Measurements from ENCODE around the gene CYBRD1. TPM values are rescaled to one million over a fixed set of nuclear protein-coding genes. Genes with fewer than 3 reads are reported as not detected.

Gene CYBRD1
- total and polyA plus RNA-seq, 9 donors: 59.4 to 111 (median 81.5) TPM

DNA sequence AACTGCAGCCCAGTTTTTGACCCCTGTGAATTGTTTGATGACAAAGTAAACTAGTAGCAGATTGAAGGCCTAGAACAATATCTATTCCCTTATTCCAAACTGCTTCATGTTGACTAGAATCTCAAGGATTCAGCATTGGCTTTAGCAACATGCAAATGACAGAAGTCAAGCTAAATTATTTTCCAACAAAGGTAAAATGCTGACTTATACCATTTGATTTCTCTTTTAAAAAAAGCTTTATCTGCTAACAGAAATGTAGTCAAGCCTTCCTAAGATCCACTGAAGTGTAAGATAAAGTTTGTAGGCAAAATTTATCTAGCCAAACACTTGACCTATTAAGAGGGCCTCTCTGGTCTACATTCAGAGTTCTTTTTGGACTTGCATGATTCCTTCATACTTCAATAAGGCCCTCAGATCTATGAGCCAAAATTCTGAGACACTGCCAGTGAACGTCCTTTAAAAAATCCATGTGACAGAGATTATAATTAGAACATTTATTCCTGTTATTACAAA is 9.5 kb upstream of the CYBRD1 start:
- H3K4me3 ChIP-seq (ENCODE audit: low read length): no peak overlapping the region
- WGBS (ENCODE audit: insufficient coverage): no CpG with 5 or more reads among the region's 1 CpG
- H3K9me3 ChIP-seq (replicated peaks; ENCODE audit: control insufficient read depth, low read depth, low read length): no peaks in the 10 kb centered on the region
- H3K4me1 ChIP-seq (ENCODE audit: control insufficient read depth, insufficient read depth, low read length): no peaks in the 10 kb centered on the region
- H3K27me3 ChIP-seq (ENCODE audit: control insufficient read depth, insufficient read depth, low read length): no peaks in the 10 kb centered on the region
- H3K36me3 ChIP-seq (ENCODE audit: control insufficient read depth, insufficient read depth, low read length): no peaks in the 10 kb centered on the region
- H3K27ac ChIP-seq (ENCODE audit: low read length): no peak overlapping the region
- DNase-seq: no peak

DNA sequence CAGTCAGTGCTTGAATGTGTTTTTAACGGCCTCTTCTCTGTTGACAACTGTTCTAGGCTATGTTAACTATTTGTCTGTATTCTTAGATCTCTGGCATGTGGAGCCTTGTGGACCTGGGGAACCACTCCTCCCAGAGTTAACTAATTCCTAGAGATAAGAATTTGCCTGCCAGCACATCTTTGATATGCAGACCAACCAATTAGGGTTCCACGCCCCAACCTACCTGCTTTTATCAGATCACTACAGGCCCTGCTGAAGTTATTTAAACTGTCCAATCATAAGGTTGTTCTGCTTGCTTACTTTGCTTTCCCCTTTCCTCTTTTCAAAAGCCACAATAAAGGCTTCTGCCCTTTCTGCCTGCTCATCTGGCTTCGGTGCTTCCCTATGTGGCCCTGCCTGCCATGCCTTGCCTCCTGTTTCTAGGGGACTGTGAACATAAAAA is 8.5 kb upstream of the CYBRD1 start:
- no peaks in the 10 kb centered on the region for H3K9me3 ChIP-seq (replicated peaks; ENCODE audit: control insufficient read depth, low read depth, low read length)
- WGBS (ENCODE audit: insufficient coverage): 93% methylated on average over 1 of the region's 3 CpGs
- no peak overlapping the region for H3K27ac ChIP-seq (ENCODE audit: low read length)
- peak; percentile 26 for DNase-seq
- no peaks in the 10 kb centered on the region for H3K36me3 ChIP-seq (ENCODE audit: control insufficient read depth, insufficient read depth, low read length)
- no peak overlapping the region for H3K4me3 ChIP-seq (ENCODE audit: low read length)
- no peaks in the 10 kb centered on the region for H3K27me3 ChIP-seq (ENCODE audit: control insufficient read depth, insufficient read depth, low read length)
- no peaks in the 10 kb centered on the region for H3K4me1 ChIP-seq (ENCODE audit: control insufficient read depth, insufficient read depth, low read length)

DNA sequence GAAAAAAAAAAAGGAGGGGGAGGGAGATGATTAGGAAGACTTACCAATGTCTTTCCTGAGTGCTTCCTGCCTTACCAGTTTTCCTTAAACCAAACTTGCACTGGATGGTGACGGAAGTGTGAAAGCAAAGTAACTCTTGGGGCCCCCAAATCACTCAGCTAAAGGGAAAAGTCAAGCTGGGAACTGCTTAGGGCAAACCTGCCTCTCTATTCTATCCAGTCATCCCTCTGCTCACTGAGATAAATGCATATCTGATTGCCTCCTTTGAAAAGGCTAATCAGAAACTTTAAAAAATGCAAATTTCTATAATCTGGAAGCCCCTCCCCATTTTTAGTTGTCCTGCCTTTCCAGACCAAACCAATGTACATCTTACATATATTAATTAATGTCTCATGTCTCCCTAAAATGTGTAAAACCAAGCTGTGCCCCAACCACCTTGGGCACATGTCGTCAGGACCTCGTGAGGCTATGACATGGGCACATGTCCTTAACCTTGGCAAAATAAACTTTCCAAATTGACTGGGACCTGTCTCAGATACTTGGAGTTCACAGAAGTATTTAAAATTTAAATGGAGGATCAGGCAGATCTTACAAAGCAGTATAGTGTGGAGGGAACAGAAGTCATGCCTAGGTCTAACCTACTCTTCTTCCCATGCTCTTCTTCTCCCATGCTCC is 7.2 kb upstream of the CYBRD1 start:
- Histone ChIP-seq H3K36me3 (ENCODE audit: control insufficient read depth, insufficient read depth, low read length) (no peaks in the 10 kb centered on the region), H3K4me1 (ENCODE audit: control insufficient read depth, insufficient read depth, low read length) (no peaks in the 10 kb centered on the region), H3K4me3 (ENCODE audit: low read length) (no peak overlapping the region), H3K9me3 (replicated peaks; ENCODE audit: control insufficient read depth, low read depth, low read length) (no peaks in the 10 kb centered on the region), H3K27ac (ENCODE audit: low read length) (no peak overlapping the region), H3K27me3 (ENCODE audit: control insufficient read depth, insufficient read depth, low read length) (no peaks in the 10 kb centered on the region)
- DNase-seq: no peak
- WGBS (ENCODE audit: insufficient coverage): 80% methylated on average over 1 of the region's 3 CpGs

DNA sequence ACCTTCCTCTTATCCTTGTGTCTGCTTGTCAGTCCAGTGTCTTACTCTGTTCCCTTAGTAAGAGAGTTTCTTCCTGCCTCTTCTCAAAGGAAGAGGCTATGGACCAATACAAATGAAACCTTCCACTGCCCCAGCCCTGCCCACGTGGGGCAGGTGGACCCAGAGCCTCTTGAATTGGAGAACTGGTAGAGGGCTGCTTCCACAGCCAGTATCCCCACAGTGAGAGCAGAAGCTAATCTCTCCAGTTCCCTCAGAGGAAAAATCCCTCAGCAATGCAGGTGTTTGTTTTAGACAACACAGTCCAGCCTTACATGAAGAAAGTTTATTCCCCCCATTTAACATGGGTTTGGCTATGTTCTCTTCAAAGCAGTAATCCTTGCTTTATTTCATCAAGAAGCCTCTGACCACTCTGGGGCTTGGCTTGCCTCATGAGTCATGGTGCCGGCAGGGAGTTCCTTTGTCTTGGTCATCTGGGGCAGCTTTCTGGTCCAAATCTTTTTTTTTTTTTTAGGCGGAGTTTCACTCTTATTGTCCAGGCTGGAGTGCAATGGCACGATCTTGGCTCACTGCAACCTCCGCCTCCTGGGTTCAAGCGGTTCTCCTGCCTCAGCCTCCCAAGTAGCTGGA is 6.5 kb upstream of the CYBRD1 start:
- no peaks in the 10 kb centered on the region for H3K27me3 ChIP-seq (ENCODE audit: control insufficient read depth, insufficient read depth, low read length)
- H3K4me1 ChIP-seq (ENCODE audit: control insufficient read depth, insufficient read depth, low read length): peaks cover 1% of the 10 kb centered on the region
- no peak for DNase-seq
- H3K4me3 ChIP-seq (ENCODE audit: low read length): no peak overlapping the region
- H3K9me3 ChIP-seq (replicated peaks; ENCODE audit: control insufficient read depth, low read depth, low read length): no peaks in the 10 kb centered on the region
- H3K27ac ChIP-seq (ENCODE audit: low read length): no peak overlapping the region
- WGBS (ENCODE audit: insufficient coverage): 89% methylated on average over 1 of the region's 6 CpGs
- no peaks in the 10 kb centered on the region for H3K36me3 ChIP-seq (ENCODE audit: control insufficient read depth, insufficient read depth, low read length)

DNA sequence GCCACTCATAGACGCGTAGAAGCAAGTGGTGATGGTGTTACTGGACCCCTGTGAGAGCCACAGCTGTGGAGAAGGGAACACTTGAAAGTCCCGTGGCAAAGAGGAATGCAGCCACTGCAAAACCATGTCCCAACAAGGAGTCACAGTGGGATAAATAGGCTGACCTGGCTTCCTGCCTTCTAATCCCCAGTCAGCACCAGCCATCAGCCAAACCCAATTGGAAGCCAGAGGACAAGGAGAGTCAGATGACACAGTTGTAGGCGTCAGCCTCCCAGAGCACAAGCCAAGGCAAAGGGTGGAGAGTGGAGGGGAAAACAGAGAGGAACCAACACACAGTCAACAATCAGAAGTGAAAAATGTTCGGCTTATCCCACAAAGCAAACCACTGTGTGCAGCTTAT is 5.5 kb upstream of the CYBRD1 start:
- no peaks in the 10 kb centered on the region for H3K27me3 ChIP-seq (ENCODE audit: control insufficient read depth, insufficient read depth, low read length)
- 73% methylated on average over 4 of the region's 5 CpGs for WGBS (ENCODE audit: insufficient coverage)
- no peaks in the 10 kb centered on the region for H3K36me3 ChIP-seq (ENCODE audit: control insufficient read depth, insufficient read depth, low read length)
- H3K4me3 ChIP-seq (ENCODE audit: low read length): no peak overlapping the region
- DNase-seq: no peak
- H3K4me1 ChIP-seq (ENCODE audit: control insufficient read depth, insufficient read depth, low read length): peaks cover 9% of the 10 kb centered on the region
- no peak overlapping the region for H3K27ac ChIP-seq (ENCODE audit: low read length)
- H3K9me3 ChIP-seq (replicated peaks; ENCODE audit: control insufficient read depth, low read depth, low read length): no peaks in the 10 kb centered on the region

DNA sequence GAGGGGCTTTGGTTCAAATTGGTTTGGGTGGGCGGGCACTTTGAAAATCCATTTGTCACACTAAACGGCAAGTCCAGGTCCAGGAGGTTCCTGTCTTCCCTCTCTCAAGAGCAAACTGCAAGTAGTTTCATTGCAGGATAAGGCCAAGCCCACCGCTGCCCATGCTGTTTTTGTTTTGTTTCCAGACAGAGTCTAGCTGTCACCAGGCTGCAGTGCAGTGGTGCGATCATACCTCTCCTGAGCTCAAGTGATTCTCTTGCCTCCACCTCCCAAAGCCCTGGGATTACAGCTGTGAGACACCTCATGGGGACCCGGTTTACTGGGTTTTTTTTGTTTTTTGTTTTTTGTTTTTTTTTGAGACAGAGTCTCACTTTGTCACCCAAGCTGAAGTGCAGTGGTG is 1.8 kb upstream of the CYBRD1 start:
- H3K27ac ChIP-seq (ENCODE audit: low read length): no peak overlapping the region
- no peak overlapping the region for H3K4me3 ChIP-seq (ENCODE audit: low read length)
- no peaks in the 10 kb centered on the region for H3K9me3 ChIP-seq (replicated peaks; ENCODE audit: control insufficient read depth, low read depth, low read length)
- H3K36me3 ChIP-seq (ENCODE audit: control insufficient read depth, insufficient read depth, low read length): no peaks in the 10 kb centered on the region
- H3K4me1 ChIP-seq (ENCODE audit: control insufficient read depth, insufficient read depth, low read length): peaks cover 19% of the 10 kb centered on the region
- WGBS (ENCODE audit: insufficient coverage): 66% methylated on average over 4 of the region's 5 CpGs
- DNase-seq: no peak
- H3K27me3 ChIP-seq (ENCODE audit: control insufficient read depth, insufficient read depth, low read length): peaks cover 2% of the 10 kb centered on the region

DNA sequence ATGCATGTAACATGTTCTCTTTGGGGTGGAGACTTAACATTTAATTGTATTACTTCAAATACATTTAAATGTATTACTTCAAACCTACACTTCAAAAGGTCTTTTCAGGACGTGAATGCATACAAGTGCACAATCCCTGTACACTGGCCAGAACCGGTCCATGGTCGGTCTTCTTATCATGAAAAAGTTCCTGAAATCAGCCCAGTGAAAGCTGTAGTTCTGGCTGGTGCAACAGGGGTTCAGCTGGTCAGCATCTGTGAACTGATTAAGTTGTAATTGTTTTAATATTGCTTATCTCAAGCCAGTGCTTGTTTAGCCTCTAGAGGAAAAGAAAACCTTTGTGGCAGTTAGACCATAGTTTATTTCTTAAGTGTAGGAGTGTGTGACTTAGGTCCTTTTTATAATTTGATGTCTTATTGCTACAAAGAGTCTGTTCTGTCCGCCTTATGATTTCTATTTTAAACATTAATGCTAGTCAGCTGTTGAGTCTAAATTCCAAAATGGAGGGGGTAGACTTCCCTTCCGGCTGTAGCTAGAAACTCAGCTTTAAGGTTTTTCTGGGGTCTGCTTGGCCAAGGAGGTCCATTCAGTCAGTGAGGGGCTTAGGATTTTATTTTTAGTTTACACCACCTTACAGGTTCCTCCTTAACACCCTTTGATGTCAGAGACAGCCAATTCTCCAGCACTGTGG is 768 bp upstream of the CYBRD1 start:
- WGBS (ENCODE audit: insufficient coverage): 55% methylated on average over 2 of the region's 5 CpGs
- Histone ChIP-seq H3K4me1 (ENCODE audit: control insufficient read depth, insufficient read depth, low read length) (peaks cover 19% of the 10 kb centered on the region), H3K9me3 (replicated peaks; ENCODE audit: control insufficient read depth, low read depth, low read length) (no peaks in the 10 kb centered on the region), H3K27me3 (ENCODE audit: control insufficient read depth, insufficient read depth, low read length) (peaks cover 2% of the 10 kb centered on the region), H3K27ac (ENCODE audit: low read length) (peak overlapping the region; percentile 92), H3K36me3 (ENCODE audit: control insufficient read depth, insufficient read depth, low read length) (no peaks in the 10 kb centered on the region), H3K4me3 (ENCODE audit: low read length) (peak overlapping the region; percentile 90)
- DNase-seq: peak; percentile 23

DNA sequence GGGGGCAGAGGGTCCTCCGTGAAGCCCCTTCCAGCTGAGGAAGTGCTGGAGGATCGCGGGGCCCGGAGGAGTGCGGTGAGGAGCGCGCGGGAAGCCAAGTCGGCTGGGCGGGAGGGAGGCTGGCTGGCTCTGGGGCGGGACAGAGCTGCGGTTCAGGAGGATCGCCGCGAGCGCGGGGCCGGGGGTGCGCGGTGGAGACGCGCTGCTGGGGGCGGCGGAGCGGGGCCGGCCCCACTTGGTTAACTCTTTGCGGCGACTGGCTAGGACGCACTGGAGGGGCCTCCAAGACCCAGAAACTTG is 464 bp downstream of the CYBRD1 start:
- WGBS (ENCODE audit: insufficient coverage): under 1% methylated on average over 29 of the region's 29 CpGs
- peak; percentile 73 for DNase-seq
- Histone ChIP-seq H3K27ac (ENCODE audit: low read length) (peak overlapping the region; percentile 92), H3K4me3 (ENCODE audit: low read length) (peak overlapping the region; percentile 90), H3K27me3 (ENCODE audit: control insufficient read depth, insufficient read depth, low read length) (peaks cover 2% of the 10 kb centered on the region), H3K9me3 (replicated peaks; ENCODE audit: control insufficient read depth, low read depth, low read length) (no peaks in the 10 kb centered on the region), H3K36me3 (ENCODE audit: control insufficient read depth, insufficient read depth, low read length) (no peaks in the 10 kb centered on the region), H3K4me1 (ENCODE audit: control insufficient read depth, insufficient read depth, low read length) (peaks cover 19% of the 10 kb centered on the region)

DNA sequence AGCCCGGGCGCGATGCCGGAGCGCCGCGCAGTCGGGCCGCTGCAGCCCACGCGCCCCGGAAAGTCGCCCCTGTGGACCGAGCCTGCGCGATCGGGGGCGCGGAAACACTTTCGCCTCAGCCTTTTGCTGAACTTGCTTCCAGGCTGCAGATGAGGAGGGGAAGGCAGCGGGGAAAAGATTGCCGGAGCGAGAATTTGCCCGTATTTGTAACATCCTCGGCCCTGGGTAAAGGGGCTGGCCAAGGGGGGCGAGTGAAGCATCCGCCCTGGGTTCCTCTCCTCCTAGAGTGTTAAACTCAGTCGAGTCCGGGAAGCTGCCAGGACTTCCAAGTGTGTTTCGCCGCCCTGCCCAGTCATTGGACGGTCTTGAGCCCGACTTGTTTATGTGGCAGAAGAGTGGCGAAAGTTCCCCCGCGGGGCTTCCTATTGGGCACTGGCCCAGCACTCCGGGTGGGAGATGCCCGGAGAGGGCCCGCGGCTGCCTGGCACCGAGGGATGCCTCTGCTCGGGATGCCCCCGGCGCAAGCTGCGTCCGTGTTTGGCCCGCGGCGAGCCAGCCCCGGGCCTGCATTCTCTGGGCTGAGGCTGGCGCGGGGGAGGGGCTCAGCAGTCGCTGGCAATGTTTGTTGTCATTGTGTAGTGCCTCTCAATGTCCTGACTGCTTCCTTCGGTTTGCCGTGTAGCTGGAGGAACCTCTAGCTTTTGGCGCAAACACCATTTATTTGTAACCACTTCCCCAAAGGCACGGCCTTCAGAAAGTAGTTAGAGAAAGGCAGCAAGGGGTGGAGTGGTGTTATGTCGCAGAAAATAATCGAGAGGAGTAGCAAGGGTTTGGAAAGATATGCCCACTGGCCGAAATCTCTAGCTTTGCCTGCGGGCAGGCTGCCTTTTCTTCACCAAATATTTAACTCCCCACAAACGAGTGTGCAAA is 1.1 kb downstream of the CYBRD1 start:
- H3K4me1 ChIP-seq (ENCODE audit: control insufficient read depth, insufficient read depth, low read length): peaks cover 19% of the 10 kb centered on the region
- H3K4me3 ChIP-seq (ENCODE audit: low read length): peak overlapping the region; percentile 90
- peaks cover 2% of the 10 kb centered on the region for H3K27me3 ChIP-seq (ENCODE audit: control insufficient read depth, insufficient read depth, low read length)
- peak overlapping the region; percentile 92 for H3K27ac ChIP-seq (ENCODE audit: low read length)
- no peaks in the 10 kb centered on the region for H3K9me3 ChIP-seq (replicated peaks; ENCODE audit: control insufficient read depth, low read depth, low read length)
- under 1% methylated on average over 50 of the region's 62 CpGs for WGBS (ENCODE audit: insufficient coverage)
- peaks cover 2% of the 10 kb centered on the region for H3K36me3 ChIP-seq (ENCODE audit: control insufficient read depth, insufficient read depth, low read length)
- peak; percentile 91 for DNase-seq

Data from muscle of leg (tissue), 11 donors.